ENCODE data around the gene TIAM1.
A peak's percentile ranks its signal among the peaks of the same experiment; 100 is the strongest.

TIAM1 gene

DNA sequence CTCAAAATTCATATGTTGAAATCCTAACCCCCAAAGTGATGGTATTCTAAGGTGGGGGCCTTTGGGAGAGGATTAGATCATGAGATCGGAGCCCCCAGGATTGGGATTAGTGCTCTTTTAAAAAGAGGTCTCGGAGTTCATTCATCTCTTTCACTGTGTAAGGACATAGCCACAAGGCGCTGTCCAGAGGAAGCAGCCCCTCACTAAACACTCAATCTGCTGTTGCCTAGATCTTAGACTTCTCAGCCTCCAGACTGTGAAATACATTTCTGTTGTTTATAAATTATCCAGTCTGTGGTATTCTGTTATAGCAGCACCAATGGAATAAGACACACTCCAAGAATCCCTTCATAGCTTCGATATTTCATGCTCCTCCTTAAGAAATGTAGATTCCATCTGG lies 12.4 kb upstream of the TIAM1 start:
- no peak for DNase-seq (ENCODE audit: low read depth in 2 of 3, low spot score in 2 of 3)

DNA sequence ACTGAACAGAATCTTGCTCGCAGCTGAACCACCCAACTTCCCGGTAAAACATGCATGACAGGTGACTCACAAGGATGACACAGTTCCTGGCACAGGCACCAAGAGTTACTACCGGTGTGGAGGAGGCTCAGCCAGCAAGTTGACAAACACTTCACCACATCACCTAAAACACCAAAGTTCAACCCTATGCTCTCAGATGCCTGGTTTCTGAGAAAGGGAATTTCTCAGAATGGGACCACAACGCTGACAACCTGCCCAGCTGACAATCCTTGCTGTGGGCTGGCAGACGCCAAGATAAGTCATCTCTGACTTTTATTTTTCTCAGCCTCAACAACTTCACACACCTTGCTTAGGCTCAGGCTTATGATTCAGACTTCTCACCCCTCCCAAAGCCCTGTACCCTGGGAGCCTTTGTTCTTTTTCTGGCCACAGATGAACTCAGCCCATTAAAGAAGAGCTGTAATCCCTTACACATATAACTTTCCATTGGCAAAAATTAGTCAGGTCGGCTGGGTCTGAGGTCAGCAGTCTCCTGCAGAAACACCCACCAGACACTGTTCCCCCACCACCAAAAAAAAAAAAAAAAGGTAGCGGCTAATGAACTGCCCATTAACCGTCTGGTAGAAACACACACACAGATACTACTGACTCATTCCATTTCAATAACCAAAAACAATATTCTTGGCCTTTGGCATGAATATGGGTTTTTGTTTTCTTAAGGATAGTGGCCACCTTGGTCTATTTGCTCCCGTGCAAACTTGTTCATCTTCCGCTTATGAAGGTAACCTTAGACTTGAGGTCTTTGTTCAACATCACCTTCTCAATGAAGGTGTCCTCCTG lies 10.8 kb upstream of the TIAM1 start:
- peak in 2 of 3 experiments; percentile 45 to 50 for DNase-seq (ENCODE audit: low read depth in 2 of 3, low spot score in 2 of 3)

DNA sequence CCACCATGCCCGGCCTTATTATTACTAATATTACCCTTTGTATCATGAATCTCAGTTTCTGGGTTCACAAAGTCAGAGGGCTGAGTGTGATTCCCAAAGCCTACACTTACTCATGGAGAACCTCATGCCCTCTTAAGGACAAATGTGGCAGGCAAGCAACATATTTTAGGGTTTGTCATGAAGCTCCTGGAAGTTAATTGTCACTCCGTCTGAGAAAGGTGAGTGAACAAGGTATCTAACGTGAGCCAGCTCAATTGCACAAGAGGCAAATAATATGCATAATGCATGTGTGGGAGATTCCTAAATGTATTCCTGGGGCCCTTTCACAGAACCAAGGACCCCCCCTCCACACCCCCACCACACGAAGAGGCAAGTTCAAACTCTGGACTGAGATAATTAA lies 10.1 kb upstream of the TIAM1 start:
- DNase-seq (ENCODE audit: low read depth in 2 of 3, low spot score in 2 of 3), result no peak

DNA sequence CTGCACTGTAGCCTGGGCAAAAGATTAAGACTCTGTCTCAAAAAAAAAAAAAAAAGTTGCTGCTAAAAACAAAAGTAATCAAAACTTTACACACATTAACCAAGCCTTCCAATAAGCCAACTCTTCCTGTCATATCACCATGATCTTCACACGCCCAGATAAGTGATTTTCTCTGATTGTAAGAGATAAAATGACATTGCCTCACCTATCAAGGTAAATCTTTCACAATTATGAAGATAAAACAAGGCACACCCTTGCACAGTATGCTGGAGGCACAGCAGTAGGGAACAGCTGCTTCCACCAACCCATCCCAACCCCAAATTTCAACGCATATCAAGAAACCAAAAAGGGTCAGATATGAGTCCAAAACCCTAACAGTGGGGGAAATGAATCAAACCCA lies 8.8 kb upstream of the TIAM1 start:
- no peak for DNase-seq (ENCODE audit: low read depth in 2 of 3, low spot score in 2 of 3)

DNA sequence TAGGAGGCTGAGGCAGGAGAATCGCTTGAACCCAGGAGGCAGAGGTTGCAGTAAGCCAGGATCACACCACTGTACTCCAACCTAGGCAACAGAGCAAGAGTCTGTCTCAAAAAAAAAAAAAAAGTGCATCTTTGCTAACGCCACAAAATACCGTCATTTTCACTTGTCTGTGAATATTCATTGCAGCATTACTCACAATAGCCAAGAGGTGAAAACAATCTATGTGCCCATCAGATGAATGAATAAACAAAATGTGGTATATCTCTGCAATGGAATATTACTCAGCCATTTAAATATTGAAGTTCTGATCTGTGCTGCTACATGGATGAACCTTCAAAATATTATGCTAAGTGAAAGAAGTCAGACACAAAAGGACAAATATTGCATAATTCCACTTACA lies 7.9 kb upstream of the TIAM1 start:
- DNase-seq (ENCODE audit: low read depth in 2 of 3, low spot score in 2 of 3), result no peak

DNA sequence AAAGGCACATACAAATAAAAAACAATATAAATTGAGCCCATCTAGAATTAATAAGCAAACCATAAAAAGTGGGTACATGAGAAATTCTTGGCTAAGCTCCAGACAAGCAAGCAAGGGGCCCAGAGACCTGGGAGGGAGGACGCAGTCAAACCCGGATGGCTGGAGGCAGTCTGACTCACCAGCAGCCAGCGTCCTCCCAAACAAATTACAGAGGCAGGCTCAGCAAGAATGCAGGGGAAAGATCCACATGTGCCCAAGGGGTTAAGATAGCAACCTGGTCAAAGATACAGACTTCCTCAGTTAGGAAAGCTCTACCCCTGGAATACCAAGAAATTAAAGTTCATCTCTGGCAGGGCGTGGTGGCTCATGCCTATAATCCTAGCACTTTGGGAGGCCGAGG lies 7.4 kb upstream of the TIAM1 start:
- no peak for DNase-seq (ENCODE audit: low read depth in 2 of 3, low spot score in 2 of 3)

DNA sequence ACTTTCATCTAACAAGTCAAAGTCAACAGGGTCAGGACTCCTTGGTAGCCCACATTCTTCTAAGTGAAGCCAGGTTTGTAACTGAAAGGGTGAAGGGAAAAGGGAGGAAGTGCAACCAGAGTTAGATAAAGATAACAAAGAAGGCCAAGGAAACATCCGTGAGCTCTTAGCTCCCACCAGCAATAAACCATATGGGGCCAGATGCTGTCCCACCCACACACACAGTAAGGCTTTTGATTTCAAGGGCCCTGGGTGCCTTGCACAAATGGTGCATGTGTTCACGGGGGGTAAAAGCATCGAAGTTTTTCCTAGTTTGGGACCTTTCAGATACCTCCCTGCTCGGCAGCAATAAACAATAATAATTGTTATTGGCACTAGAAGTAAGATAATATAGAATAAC lies 5.1 kb upstream of the TIAM1 start:
- DNase-seq (ENCODE audit: low read depth in 2 of 3, low spot score in 2 of 3), result no peak

DNA sequence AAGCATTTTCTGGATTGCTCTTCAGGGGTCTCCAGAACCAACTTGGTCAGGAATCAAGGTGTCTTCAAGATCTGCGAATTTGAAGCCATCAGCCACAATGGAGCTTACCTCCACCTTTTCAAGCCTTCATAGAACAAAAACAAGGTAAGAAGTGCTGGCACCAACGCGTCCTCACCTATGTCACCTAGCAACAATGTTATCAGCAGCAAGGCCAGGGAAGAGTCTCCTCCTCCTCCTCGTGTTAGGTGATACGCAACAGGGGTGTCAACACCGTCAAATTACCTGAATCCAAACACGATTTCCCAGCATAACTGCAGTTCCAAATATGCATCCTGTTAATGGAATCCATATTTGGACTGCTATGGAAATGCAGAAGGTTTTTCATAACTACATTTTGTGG lies 4.1 kb upstream of the TIAM1 start:
- DNase-seq (ENCODE audit: low read depth in 2 of 3, low spot score in 2 of 3), result no peak

DNA sequence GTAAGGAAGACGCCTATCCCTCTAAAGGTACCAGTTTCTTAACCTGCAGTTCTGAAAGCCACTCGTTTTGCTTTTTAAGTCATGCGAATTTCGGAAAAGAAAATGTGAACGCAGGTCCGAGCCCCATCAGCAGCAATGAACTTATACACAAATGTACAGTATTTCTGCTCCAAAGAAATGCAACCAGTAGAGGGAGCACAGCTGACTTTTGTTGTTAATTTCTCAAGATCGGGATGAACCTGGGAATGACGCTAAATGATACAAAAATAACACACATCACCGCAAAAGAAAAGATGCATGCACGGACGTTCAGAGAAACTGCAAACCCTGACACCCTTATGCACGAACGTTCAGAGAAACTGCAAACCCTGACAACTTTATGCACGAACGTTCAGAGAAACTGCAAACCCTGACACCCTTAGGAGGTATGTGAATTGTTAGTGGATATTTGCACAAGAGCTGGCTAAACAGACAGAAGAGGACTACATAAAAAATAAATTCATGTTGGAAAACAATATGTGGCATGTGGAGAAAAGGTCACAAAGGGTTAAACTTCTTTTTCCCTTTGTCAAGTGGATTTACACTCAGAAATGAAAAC lies 3.5 kb upstream of the TIAM1 start:
- no peak for DNase-seq (ENCODE audit: low read depth in 2 of 3, low spot score in 2 of 3)

DNA sequence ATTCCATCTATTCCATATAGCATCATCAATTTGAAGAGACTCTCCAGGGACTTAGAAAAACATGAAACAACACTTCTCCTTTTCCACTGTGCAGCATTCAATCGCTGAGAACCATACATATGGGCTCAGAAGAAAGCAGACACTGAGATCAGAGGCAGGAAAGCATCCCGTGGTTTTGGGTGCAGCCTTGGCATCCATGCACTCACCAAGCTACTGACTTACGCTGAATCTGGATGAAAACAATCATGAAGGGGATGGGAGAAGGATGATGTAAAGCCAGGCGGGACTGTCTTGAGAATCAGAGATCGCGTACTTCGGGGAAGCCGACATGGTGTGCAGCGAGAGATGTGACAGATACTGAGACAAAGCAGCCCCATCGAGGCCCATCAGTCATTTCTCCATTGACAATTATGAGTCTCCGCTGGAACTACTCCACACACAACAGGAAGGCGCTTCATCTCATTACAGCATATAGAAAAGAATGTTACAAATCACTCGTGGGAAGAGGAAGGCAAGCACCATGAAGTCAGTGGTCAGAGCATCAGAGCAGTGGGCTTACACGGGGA lies 2.3 kb upstream of the TIAM1 start:
- no peak for DNase-seq (ENCODE audit: low read depth in 2 of 3, low spot score in 2 of 3)

DNA sequence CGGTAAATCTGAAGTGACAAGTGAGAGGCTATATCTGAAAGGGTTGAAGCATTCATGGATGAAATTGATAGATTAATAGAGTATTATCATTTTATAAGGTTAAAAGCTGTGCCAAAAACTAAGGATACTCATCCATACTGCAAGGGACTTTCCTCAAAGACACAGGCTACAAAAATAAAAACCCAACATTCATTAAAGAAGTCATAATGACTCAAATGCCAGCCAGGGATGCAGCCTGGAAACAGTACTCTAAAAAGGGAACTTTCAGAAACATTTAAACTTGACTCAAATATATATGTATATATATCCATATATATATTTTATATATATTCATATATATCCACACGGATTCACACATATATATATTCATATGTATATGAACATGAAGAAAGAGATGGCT lies 1.1 kb upstream of the TIAM1 start:
- no peak for DNase-seq (ENCODE audit: low read depth in 2 of 3, low spot score in 2 of 3)

DNA sequence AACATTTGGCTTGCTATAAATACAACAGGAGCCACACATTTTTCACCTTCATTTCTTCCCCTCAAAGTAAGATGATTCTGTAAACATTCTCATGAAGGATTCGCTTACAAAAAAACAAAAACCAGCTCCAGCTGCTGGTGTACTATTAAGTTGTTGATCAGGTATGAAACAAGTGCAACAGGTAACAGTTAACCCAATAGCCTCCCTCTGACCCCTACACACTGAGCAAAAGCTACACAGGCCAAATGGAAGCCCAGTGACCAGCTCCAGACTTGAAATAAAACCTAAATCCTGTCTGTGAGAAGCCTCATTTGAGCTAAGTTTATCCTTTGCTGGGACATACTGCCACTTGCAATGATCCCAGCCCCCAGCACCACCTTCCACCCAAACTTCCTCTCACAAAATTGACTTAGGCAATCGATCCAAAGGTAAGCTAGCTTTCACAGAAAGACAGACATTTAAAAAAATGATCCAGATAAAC lies 991 bp downstream of the TIAM1 start:
- DNase-seq (ENCODE audit: low read depth in 2 of 3, low spot score in 2 of 3), result no peak

DNA sequence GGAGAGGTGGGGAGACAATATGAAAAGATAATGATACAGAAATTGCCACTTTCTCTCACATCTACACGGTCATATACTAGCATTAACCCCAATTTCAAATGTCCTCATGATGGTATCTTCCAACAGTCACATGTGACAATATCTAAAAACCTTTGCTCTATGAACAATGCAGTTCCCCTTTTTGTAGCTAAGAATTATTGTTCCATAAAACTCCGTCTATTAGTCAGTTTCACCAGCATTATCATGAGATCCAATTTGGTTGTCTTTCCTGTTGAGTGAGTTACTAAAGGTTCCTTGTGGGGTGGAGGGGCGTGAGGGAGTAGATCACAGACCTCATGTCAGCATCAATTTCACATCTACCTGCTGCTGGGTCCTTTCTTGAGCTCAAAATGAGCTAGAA lies 1.7 kb downstream of the TIAM1 start:
- no peak for DNase-seq (ENCODE audit: low read depth in 2 of 3, low spot score in 2 of 3)

DNA sequence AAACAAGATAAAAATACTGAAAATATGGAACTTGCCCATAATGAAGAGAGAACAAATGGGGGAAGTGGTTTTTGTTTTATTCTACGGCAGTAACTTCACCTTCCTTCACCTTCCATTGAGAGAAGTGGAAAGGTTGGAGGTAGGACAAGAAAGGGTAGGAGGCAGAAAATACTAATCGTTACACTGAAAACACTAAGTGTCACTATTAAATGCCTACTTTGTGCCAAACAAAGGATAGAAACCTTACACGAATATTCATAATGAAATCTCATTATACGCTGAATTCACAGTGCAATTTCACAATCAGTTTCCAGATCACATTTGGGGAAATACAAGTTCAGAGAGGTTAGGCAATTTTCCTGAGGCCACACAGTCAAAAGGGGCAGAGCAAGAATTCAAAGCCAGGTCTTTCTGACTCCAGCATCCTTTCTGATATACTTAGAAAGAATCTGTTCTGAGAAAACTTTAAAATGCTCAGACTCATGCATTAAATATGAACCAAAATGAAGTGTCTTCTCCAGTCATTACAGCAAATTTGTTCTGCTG lies 3.0 kb downstream of the TIAM1 start:
- DNase-seq (ENCODE audit: low read depth in 2 of 3, low spot score in 2 of 3), result no peak

DNA sequence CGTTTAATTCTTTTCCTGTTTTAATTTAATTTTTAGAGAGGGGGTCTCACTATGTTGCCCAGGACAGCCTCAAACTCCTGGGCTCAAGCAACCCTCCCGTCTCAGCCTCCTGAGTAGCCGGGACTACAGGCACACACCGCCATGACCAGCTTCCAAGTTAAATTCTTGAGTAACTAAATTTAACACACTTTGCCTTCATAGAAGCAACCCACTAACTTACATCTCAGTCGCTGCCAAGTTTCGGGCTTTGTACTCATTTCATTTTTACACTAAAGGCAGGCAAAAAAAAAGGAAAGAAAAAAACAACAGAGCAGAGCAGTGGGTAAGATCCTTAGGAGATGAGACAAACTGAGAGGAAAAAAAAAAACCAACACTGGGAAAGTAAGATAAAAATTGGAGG lies 3.5 kb downstream of the TIAM1 start:
- no peak for DNase-seq (ENCODE audit: low read depth in 2 of 3, low spot score in 2 of 3)

DNA sequence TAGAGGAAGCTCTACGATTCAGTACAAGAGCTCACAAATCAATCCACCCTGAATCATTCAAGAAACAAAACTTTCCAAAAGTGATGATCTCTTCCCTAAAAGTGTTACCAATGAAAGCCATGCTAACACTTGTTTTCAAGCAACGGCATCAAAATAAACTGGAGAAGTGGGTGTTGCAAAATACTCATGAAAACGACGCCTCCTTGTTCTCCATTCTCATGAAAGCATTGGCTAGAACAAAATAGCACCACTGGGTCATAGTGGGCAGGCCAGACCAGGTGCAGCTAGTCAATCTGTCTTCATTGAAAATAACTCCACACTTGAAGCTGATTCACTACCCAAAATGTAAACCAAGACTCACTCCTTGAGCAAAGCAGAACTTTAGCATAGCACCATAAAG lies 4.3 kb downstream of the TIAM1 start:
- no peak for DNase-seq (ENCODE audit: low read depth in 2 of 3, low spot score in 2 of 3)

DNA sequence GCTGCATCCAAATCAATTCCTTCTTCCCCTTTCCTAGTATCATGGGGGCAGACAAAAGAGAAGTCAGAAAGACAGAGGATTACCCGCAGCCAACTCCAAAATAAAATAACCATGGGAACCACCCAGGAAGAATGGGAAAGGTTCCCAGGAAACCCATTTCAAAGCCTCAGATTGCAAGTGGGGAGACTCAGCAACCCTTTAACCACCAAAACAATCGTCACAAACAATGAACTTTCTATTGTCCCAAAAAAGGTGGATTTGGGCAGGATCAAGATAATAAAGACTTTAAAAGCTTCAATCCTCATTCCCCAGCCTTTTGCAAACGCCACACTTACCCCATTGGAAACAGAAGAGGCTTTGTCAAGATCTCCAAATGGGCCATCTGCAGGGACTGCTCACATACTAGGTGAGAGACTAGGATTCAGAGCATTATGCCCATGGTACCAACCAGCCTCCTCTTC lies 5.1 kb downstream of the TIAM1 start:
- DNase-seq (ENCODE audit: low read depth in 2 of 3, low spot score in 2 of 3), result no peak

DNA sequence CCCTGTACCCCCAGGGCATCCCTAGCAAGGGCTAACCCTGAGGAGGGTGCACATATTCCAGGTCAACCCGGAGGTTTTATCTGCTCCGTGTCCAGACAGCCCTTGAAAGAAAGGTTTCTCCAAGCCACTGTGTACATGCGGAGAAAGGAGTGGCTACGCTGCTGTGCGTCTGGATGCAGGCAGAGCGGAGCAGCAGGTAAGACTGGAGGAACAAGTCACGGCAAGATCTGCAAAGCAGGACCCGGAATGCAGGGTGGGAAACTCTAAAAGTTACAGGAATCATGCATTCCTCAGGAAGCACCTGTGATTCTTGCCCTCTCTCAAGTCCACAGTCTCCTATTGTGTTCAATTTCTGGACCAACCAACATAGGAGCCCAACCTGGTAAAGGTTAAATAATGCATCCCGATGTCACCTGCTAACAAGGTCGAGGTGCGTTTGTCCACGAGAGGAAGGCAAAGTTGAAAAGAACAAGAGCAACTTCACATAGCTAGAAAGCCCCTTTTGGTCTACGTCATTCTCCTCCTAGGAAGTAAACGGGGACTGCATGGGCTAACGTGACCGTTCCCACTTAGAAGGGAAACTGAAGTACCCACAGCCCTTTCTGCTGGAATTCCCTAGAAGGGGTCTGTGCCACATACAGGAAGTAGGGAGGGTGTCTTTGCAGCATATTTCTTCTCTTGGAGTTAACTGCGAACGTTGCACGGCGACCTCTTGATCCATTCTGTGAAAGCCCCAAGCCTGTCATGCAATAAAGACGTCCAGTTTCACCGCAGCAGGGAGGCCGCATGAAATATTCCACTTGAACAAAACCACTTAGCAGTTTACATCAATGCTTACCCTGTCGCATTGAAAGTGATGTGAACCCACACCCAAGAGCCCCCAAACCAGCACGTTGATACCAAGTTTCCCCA lies 5.8 kb downstream of the TIAM1 start:
- no peak for DNase-seq (ENCODE audit: low read depth in 2 of 3, low spot score in 2 of 3)

DNA sequence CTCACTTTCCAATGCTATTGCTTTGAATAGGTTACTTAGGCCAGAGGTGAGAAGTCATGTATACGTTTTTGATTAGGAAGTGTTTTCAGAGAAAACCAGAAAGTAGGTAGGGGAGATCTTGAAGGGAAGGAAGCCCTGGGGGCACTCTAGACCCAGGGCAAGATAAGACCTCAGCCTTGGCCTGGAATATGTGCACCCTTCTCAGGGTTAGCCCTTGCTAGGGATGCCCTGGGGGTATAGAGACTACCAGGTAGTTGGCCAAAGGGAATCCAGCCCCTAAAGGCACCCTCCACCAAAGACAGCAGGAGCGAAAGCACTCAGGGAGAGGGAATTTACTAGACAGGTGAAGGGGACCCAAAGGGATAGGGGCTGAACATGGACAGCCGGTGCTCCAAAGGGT lies 7.0 kb downstream of the TIAM1 start:
- no peak for DNase-seq (ENCODE audit: low read depth in 2 of 3, low spot score in 2 of 3)

DNA sequence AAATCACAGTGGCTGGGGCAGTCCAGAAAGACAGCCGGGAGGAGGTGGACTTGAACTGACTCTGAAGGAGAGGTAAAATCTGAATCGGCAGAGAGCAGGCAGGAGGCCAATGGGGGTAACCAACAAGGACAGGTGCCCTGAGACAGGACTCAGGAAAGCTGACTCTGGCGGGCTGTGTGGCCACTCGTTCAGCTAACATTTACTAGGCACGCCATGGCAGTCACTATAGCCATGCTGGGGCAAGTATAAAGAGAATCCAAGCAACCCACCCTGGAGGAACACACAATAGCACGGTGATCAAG lies 7.4 kb downstream of the TIAM1 start:
- DNase-seq (ENCODE audit: low read depth in 2 of 3, low spot score in 2 of 3), result no peak

Measured in activated CD8-positive, alpha-beta memory T cell treated with anti-CD3 and anti-CD28 coated beads for 48 hours (primary cell).